Stimulated activated CD4-positive, alpha-beta T cell treated with anti-CD3 and anti-CD28 coated beads, Interleukin-12 subunit alpha, Interleukin-12 subunit beta, amount 100 ng/mL, for 4 hours (primary cell): Measurements from ENCODE around the gene HEXB.

Source experiments
- DNase-seq: peaks from one replicate; pipeline ENCODE4 v3.0.0-alpha.2; 2020

HEXB gene

GRCh38 chr5:74761241-74761640 is 76.2 kb downstream of the HEXB start:
- no peak for DNase-seq

DNA sequence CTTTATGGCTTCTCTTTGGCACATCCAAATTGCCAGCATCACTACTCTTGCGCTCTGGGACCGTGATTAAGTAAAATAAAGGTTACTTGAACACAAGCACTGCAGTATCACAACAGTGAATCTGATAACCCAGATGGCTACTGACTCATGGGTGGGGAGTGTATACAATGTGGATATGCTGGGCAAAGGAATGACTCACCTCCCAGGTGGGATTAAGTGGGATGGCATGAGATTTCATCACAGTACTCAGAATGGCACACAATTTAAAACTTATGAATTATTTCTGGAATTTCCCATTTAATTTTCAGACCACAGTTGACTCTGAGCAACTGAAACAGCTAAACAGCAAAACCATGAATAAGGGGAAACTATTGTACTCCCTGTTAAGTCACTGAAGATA is 77.6 kb downstream of the HEXB start:
- DNase-seq, result no peak

DNA sequence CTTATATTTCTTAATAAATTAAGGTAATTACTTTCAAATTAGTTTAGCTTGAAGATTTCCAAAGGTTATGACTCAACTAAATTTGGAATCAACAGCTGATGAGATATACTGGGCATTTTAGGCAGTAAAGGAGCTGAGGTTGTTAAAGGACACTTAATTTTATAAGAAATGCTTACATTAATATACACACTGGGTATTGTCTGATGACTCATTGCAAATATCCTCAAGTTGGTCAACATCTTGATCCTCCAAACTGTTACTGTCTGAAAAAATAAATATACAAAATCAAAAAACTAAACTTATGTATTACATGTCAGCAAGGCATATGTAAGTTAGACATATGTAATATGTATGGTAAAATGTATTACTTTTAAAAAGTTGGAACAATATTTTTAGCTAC is 78.5 kb downstream of the HEXB start:
- no peak for DNase-seq

DNA sequence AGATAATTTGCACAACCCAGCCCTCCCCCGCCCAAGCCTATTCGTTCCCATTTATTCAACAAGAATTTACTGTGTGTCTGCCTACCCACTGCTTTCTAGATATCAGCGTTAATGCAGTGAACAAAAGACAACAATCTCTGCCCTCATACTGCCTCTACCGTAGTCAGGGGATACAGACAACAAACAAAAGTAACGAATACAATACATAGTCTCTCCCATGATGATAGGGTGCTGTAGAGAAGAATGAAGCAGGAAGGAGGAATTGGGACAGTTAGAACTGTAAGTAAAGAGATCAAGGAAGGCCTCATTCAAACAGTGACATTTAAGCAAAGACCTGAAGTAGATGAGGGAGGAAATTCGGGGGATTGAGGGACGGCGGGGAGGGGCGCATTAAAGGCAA is 80.2 kb downstream of the HEXB start:
- no peak for DNase-seq

DNA sequence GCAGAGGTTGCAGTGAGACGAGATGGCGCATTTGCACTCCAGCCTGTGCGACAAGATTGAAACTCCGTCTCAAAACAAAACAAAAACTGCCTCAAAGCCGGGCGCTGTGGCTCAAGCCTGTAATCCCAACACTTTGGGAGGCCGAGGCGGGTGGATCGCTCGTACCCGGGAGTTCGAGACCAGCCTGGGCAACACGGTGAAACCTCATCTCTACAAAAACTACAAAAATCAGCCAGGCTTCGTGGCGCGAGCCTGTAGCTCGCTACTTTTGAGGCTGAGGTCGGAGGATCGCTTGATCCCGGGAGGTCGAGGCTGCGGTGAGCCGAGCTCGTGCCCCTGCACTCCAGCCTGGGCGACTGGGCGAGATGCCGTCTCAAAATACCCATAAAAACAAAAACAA is 80.9 kb downstream of the HEXB start:
- no peak for DNase-seq

GRCh38 chr5:74766418-74766848 is 81.4 kb downstream of the HEXB start:
- DNase-seq, result no peak

GRCh38 chr5:74766849-74767578 is 82.0 kb downstream of the HEXB start, which contains the start of the genes GFM2 and NSA2:
TSS of gene GFM2 (minus strand) at chr5:74767117. CDS start at chr5:74763742, 3,375 bp downstream.
TSS of gene NSA2 (plus strand) at chr5:74767249. CDS start at chr5:74767361, 112 bp downstream.
- DNase-seq, result peak; percentile 87

GRCh38 chr5:74767579-74767913 is 82.5 kb downstream of the HEXB start:
- DNase-seq, result no peak
